SU-DHL-6 (cell line): ENCODE results near the gene ROCK2.

ENCODE experiments used
- EZH2phosphoT487 ChIP-seq: fragments of 200-600 bp; sonication (generic), shearing (Covaris generic); conservative IDR thresholded peaks from 2 replicates; pipeline ENCODE4 v1.6.1; 2018; ENCODE audit warnings: mild to moderate bottlenecking, antibody characterized with exemption, low read length, moderate library complexity, mixed read lengths
- TF ChIP-seq, protein P1 (sequence below): fragments of 200-600 bp; sonication (generic); IDR thresholded peaks from one replicate; pipeline ENCODE4 v1.5.1; 2017; ENCODE audit warnings: antibody characterized with exemption, mild to moderate bottlenecking, low read length, moderate library complexity; ENCODE audit not compliant: insufficient read depth, poor library complexity, severe bottlenecking

DNA sequence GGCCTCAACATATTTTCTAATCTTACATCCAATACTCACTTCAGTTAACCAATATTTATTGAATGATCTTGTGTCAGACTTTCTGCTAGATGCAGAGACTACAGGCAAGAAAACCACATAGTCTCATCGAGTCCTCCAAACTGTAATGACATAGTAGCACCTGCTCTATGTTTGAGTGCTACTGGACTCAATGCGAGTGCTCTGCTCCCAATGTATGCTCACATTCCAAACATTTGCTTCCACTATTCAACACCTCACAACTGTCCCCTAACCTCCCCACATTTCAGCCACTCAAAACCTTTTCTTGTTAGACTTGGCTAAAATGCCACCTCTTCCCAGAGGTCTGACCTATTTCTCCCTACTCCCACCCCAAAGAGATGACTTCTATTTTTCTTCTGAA is 124.0 kb downstream of the ROCK2 start:
- TF ChIP-seq, protein P1, sequence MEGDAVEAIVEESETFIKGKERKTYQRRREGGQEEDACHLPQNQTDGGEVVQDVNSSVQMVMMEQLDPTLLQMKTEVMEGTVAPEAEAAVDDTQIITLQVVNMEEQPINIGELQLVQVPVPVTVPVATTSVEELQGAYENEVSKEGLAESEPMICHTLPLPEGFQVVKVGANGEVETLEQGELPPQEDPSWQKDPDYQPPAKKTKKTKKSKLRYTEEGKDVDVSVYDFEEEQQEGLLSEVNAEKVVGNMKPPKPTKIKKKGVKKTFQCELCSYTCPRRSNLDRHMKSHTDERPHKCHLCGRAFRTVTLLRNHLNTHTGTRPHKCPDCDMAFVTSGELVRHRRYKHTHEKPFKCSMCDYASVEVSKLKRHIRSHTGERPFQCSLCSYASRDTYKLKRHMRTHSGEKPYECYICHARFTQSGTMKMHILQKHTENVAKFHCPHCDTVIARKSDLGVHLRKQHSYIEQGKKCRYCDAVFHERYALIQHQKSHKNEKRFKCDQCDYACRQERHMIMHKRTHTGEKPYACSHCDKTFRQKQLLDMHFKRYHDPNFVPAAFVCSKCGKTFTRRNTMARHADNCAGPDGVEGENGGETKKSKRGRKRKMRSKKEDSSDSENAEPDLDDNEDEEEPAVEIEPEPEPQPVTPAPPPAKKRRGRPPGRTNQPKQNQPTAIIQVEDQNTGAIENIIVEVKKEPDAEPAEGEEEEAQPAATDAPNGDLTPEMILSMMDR: no peak
- TF ChIP-seq EZH2phosphoT487: no peak
